UCSD-AML1 (cell line): ENCODE results near the gene CFAP61.

Experiments
- DNase-seq: peaks from one replicate; lab custom pipeline; 2025; ENCODE audit not compliant: unreplicated experiment; lab: John Stamatoyannopoulos, UW

Gene CFAP61

DNA sequence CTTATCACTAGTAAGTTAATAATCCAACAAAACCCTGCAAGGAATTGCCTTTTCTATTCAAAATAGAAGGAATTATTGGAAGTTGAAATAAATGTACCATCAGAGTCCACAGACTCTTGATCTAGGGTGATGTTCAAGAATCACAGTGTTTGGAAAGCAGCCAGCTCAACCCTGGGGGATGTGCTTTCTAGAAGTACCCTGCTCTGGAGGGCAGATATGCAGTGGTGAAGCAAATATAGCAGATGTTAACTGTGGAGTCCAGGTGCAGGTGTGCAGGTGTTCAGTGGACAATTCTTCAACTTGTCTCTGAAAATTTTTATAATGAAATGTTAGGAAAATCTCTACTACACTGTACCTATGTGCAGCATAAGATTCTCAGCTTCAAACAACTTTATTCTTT is 306.5 kb downstream of the CFAP61 start:
- no peak for DNase-seq

DNA sequence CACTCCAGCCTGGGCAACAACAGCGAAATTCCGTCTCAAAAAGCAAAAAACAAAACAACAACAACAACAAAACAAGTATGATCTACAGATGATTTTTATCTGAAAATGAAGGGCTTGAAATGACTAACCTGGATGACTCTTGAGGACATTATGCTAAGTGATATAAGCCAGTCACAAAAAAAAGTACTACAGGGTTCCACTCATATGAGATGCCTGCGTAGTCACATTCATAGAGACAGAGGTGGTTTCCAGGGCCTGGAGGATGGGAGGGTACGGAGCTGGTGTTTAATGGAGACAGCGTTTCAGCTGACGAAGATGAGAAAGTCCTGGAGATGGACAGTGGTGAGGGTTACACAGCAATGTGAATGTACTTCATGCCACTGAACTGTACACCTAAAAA is 307.3 kb downstream of the CFAP61 start:
- no peak for DNase-seq

DNA sequence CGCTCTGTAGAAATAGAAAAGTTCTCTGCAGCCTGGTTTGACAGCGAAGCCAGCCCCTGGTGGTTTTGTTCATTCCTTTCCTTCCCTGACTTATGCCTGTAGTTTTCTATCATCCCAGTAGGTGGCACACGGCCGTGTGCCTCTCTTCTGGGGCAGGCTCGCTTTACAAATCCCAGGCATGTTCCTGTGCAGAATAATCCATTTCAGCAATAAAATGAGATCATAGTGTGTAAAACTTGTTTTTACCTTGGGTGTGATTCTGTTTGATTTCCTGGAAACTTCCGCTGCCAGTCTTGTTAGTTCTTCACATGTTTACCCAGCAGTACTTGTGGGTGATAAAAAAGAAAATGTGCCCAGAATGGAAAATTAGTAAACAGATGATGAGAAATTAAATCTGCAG is 308.1 kb downstream of the CFAP61 start:
- peak; percentile 56 for DNase-seq

DNA sequence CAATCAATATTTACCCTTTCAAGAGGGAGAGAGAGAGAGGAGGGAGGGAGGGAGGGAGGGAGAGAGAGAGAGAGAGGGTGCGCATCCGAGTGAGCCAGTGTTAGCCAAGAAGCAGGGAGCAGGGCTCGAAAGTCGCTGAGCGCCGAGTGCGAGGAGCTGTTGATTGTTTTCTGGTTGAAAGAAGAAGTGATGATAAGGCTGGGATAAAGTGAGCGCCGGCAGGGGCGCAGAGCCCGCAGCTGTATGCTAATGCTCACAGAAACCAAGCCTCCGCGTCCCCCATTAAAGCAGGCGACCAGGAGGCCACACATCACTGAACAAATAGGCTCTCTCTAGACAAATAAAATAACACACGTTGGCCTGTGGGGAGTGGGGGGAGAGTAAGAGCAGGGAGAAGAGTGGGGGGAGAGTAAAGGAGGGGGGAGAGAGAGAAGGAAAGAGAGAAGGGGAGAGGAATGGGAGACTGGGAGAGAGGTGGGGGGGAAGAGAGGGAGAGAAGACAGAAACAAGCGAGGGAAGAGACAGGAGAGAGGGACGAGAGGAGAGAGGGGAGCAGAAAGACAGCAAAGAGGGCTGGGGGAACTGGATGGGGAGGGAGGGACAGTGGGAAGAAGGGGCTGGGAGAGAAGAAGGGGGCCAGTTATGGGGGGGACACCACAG is 310.6 kb downstream of the CFAP61 start:
- no peak for DNase-seq

DNA sequence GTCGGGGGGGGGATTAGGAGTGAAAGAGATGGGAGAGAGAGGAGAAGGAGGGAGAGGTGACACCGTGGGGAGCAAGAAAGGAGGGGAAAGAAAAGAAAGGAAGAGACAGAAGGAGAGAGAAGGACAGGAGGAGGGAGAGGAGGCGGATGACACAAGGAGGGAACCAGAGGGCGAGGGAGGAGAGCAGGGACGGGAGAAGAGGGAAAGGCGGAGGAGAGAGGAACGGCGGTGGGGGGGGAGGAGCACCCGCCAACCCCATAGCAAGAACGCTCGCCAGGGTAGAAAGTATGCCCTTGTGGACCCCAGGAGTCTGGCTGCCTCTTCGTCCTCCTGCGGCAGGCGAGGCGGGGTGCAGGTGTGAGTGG is 311.1 kb downstream of the CFAP61 start:
- no peak for DNase-seq

DNA sequence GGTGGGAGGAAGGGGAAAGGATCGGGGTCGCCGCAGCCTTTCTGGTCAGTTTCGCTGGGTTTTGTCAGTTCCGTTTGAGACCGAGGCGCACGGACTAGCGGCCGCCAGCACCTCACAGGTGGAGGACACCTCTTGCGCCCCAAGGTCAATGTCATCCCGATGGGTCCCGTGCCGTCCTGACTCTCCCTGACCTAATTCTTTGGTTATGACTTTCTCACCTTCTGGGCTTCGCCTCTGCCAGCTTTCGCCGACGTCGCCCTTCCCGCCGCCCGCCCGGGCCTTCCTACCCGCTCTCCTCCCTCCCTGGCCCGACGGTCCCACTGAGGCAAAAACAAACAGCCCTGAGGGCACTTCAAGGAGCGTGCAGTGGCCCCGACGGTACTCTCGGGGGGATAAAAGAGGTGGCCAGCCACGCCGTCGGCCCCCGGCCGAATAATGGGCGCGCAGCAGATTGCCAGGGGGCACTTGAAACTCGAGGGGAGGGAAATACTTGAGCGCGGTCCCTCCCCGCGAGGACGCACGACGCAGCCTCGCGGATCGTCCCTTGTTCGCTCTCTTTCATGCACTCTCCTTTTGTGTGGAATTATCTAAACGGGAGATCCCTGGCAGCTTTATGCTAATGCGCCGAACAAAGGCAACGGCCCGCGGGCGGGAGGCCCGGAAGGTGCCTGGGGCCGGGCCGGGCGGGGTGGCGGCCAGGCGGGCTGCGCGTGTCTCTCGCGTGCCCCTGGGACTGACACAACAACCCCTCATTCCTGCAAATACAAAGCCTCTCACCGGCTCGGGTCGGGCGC is 311.7 kb downstream of the CFAP61 start:
- no peak for DNase-seq

DNA sequence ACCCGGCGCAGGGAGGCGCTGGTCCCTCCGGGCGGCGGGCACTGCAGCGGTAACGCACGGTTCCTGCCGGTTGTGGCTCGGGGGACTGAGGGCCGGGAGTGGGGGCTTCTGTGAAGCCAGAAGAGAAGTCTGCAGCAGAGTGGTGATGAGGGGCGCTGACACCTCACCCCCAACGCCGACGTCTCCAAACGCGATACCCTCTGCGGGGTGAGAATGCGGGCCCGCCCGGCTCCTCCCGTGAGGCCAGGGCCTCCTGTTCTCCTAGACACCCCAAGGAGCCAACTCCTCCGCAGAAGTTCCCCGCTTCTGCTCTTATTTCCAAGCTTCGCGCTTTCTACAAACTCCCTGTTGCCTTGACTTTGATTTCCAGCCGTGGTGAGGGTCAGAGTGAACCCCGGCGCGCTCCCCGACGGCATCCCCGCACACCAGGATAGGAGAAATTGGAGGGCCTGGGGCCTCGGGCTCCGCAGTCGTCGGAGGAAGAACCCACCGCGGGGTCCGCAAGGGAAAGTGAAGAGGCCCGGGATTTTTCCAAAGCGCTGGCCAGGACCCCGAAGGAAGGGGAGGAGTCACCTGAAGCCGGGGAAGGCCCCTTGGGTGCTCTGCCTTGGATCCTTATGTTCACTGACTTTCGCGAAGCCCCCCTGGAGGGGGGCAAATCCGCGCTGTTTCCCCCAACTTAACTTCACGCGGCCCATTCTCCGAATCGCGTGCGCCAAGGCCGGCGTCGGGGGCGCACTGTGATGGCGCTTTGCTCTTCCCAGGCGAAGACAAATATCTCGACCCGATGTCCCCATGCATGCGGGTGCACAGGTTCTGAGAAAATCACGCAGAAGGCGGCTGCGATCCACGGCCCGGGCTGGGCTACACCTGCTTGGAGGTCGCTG is 312.5 kb downstream of the CFAP61 start:
- DNase-seq = no peak

DNA sequence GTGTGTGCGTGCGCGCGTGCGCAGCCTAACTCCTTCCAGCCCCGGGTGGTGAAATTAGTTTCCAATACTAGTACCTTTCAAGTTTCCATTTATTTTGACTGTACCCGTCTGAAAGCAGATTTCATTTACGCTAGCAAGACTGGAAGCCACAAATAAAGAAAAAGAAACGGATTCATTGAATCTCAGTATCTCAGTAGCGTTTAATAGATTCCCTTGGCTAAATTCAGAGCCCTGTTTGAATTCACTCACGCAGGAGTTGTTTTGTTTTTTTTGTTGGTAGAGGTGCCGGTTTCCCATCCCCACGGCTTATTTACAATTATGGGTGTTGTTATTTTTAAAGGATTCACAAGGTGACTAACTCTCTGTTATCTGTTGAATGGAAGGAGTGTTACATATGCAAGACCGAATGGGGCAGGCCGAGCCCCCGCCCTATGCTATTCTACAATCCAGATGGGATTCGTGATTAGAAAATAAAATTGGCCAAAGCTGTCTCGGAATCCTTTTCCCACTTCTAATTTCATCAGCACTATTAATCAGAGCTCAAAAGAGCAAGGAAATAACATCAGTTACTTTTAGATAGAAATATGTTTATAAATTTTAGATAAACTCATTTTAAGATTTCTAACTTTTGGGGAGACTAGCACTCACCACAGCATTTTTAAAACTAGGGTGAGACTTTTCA is 313.3 kb downstream of the CFAP61 start:
- DNase-seq = no peak

DNA sequence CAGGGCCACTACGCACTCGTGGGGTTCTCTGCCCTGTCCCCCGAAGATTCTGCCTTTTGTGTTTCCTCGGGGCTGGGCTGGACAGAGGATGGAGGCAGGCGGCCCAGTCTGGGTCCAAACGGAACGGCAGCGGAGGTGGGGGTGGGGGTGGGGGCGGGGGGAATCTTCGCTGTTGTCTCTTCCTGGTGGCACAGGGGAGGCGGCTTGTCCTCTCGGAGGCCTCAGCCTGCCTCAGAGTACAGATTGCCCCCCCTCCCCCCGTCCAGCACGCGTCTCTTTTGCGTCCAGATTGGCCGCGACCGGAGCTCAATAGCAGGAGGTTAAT is 314.2 kb downstream of the CFAP61 start:
- no peak for DNase-seq

DNA sequence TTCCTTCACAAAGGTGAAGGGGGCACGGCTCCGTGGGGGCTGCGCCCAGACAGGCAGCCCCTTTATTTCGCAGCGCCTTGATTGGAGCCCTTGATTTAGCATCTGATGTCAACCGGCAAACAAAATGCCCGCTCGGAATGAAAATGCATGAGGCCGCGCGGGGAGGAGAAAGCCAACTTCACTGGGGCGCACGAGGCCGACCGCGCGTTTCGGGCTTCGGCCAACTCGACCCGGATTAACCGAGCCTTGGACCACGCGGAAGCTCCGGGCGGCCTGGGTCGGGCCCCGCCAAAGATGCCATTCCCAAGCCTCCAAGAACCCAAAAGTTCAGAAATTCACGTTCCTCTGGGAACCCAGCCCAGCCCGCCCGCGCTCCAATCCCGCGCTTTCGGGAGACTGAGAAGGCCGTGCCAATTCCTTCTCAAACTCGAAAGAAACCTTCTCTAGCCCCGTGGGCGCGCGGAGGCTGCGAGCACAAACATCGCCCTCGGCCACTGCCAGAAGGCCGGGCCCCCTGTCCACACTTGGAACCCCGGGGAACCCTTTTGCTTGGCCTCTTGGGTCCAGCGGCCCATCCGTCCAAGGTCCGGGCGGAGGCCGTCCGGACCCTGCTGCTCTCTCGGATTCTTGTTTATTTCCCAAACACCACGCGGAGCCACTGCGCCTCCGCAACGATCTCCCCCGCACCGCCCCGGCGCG is 314.7 kb downstream of the CFAP61 start:
- no peak for DNase-seq

DNA sequence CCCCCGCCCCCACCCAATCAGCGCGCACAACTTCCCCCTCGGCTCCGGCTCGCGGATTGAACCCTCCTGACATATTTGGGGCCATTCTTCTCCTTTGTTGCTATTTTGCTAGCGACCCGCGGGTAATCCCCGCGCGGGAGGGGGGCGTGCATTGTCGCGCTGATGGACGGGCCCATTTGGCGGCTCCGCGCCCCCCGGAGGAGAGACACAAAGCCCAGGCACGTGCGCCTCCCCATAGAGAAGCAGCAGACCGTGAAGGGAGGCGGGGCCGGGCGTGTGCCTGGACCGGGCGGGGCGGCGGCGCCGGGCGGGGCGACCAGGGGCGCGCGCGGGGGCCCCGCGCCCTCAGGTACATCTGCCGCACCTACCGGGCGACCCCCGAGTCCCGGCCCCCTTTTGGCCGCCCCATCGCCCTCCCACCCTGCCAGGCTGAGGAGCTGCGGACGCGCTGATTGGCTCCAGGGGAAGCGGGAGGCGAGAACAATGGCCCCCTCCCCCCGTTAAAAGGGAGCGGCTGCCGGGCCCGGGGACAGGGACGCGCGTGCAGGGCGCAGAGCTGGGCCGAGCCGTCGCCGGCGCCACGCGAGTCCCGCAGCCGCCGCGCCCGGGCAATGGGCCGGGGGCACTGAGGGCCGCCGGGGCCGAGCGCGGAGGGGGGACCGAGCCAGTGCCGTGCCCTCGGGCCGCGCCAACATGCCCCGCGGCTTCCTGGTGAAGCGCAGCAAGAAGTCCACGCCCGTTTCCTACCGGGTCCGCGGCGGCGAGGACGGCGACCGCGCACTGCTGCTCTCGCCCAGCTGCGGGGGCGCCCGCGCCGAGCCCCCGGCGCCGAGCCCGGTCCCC is 315.5 kb downstream of the CFAP61 start, which contains the start of gene INSM1:
INSM1 (plus strand) TSS at position 530 of the 843 bp plus-strand sequence; CDS start at position 694, 164 bp downstream.
- no peak for DNase-seq

DNA sequence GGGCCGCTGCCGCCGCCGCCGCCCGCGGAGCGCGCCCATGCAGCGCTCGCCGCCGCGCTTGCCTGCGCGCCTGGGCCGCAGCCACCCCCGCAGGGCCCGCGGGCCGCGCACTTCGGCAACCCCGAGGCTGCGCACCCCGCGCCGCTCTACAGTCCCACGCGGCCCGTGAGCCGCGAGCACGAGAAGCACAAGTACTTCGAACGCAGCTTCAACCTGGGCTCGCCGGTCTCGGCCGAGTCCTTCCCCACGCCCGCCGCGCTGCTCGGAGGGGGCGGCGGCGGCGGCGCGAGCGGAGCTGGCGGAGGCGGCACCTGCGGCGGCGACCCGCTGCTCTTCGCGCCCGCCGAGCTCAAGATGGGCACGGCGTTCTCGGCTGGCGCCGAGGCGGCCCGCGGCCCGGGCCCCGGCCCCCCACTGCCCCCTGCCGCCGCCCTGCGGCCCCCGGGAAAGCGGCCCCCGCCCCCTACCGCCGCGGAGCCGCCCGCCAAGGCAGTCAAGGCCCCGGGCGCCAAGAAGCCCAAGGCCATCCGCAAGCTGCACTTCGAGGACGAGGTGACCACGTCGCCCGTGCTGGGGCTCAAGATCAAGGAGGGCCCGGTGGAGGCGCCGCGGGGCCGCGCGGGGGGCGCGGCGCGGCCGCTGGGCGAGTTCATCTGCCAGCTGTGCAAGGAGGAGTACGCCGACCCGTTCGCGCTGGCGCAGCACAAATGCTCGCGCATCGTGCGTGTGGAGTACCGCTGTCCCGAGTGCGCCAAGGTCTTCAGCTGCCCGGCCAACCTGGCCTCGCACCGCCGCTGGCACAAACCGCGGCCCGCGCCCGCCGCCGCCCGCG is 316.3 kb downstream of the CFAP61 start:
- no peak for DNase-seq

DNA sequence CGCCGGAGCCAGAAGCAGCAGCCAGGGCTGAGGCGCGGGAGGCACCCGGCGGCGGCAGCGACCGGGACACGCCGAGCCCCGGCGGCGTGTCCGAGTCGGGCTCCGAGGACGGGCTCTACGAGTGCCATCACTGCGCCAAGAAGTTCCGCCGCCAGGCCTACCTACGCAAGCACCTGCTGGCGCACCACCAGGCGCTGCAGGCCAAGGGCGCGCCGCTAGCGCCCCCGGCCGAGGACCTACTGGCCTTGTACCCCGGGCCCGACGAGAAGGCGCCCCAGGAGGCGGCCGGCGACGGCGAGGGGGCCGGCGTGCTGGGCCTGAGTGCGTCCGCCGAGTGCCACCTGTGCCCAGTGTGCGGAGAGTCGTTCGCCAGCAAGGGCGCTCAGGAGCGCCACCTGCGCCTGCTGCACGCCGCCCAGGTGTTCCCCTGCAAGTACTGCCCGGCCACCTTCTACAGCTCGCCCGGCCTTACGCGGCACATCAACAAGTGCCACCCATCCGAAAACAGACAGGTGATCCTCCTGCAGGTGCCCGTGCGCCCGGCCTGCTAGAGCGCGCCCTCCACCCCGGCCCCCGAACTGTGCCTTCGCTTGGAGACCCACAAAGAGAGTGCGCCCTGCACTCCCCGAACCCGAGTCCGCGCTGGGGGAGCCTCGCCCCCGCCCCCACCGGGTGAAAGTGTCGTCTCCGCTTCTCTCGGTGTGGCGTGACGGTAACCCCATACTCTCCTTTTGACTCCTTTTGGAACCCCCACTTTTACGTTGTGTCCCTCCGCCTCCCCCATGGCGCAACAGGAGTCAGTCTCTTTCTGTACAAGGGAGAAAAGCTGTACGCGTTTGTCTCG is 317.1 kb downstream of the CFAP61 start:
- no peak for DNase-seq

DNA sequence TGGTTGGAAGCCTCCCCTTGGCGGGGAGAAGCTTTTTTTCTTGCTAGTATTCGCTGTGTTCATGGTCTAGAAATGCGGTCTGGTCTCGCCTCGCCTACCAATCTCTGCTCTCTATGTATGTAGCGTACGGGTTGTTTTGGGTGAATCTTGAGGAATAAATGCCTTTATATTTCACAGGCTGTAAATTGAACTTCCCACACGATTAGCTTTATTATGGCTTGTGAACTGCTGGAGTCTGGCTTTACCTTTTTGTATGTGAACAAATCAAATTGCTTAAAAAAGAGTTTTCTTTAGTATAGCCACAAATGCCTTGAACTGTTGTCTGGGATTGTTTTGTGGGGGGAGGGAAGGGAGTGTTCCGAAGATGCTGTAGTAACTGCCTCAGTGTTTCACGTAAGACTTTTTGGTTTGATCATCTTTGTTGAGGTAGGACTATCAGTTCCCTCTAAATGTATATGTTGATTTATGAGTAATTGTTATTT is 317.8 kb downstream of the CFAP61 start:
- no peak for DNase-seq

DNA sequence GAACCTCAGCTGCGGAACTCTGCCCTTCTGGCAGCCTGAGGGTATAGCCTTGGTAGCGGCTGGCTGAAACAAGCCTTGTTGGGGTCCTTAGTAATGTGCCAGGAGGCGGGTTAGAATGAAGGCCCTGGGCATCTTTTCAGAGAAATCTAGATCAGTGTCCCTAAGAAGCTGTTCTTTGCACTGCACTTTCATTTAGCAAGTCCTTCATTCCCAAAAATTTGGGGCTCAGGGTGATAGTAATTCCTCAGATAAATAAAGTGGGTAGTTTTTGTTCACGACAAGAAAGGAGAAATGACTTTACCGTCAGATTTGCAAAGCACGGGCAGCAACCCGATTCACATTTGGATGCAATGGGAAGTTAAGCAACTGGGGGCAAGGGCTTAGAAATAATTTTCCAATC is 318.8 kb downstream of the CFAP61 start:
- no peak for DNase-seq

DNA sequence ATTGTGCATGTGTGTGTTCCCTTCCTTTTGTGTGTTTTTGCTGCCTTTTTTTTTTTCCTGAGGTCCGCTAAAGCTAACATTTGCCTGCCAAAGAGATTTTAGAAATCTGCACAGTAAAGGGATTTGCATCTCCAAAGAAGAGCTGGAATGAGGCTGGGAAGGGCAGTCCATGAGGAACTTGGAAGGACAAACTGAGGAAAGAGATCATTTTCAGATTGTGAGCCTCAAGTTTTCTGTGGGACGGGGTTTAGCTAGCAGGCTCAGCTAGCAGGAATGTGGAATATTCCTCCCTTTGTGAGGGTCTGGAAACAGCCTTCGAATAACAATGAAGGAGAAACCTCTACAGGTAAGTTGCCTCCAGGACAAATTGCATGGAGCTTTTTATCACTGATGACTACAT is 319.3 kb downstream of the CFAP61 start:
- no peak for DNase-seq

DNA sequence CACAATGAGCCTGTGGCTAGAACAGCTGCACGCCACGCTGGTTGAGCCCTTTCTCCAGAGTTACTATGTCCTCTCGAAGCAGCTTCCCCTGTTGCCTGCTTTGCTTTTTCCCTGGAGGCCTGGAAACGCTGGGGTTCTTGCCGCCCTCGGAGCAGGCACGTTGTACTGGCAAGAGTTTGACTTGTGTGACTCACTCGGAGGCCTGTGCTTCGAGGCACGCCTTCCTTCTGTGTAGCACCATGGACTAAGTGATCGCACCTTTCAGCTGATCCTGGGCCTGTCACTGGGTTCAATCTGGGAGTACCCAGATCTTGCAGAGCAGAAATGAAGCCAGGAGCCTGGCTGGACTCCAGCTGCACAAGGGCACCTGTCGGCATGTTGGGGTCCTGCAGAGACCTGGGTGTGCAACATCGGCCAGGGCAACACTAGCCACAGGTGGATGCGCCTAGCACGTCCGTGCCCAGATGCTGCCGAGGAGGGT is 320.8 kb downstream of the CFAP61 start:
- no peak for DNase-seq

DNA sequence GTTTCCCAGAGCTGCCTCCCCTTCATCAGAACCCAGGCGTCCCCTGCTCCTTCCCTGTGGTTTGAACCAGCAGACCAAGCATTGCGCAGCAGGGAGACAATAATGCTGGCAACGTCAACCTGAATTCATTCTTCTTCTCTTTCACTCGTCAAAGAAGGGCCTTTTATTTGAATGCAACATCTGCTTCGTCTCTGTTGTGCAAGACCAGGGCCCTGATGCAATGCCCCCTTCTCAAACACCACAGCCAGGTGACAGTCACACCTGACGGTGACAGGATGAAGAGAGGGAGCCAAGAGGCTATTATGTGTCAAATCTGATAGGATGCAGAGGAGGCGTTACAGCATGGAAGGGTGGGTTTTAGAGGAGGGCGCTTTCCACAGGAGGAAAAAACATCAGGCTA is 323.5 kb downstream of the CFAP61 start:
- no peak for DNase-seq
